ENCODE measurements around the gene LCN10.

GRCh38 chr9:136760424-136760823 is 17.7 kb upstream of the LCN10 start:
- TF ChIP-seq CTCF (IDR thresholded peaks at IDR 0.05), result no peak
- TF ChIP-seq POLR2A (IDR thresholded peaks at IDR 0.05), result no peak

Data from lower leg skin (tissue), 3 donors.